A549 (cell line): Measurements from ENCODE around the gene CCDC85C. TPM values are rescaled to one million over a fixed set of nuclear protein-coding genes. Genes with fewer than 3 reads are reported as not detected.

Source experiments
- ATAC-seq, 2 experiments: fragments of 200-7000 bp in 1 of 2; fragments of >200 bp in 1 of 2; cut with Nextera tagmentation in 1 of 2; cut with Tn5 transposase in 1 of 2; 3 replicates each; pipeline versions ENCODE4 v1.8.0 to v1.9.1; 2018 to 2020; ENCODE audit warnings: mild to moderate bottlenecking in 1 of 2, moderate library complexity in 1 of 2
- CTCF ChIA-PET: fragments of 300-600 bp; sonication (Branson Sonifier 250); formaldehyde crosslinking; extraction: SDS; loops from one replicate; lab custom pipeline; 2021; ENCODE audit warnings: antibody characterized with exemption, inconsistent platforms; lab: Yijun Ruan, JAX
- POLR2A ChIA-PET: fragments of 350-600 bp; formaldehyde crosslinking; extraction: SDS; loops from one replicate; lab custom pipeline; 2021; ENCODE audit warnings: antibody characterized with exemption, inconsistent platforms; lab: Yijun Ruan, JAX
- DNase-seq, 2 experiments: peaks; one replicate each; pipeline versions ENCODE4 v3.0.0 to v3.0.0-alpha.2; 2011 to 2016; ENCODE audit warnings: low read depth in 1 of 2, low spot score in 1 of 2
- FAIRE-seq: peaks from 2 replicates; lab custom pipeline; 2011; peaks lifted over from hg19 to GRCh38; lab: Jason Lieb, UNC
- H3K27ac ChIP-seq, 2 experiments: fragments of >200 bp; sonication (Bioruptor Twin); formaldehyde crosslinking; 3 replicates each; pipeline ENCODE4 v1.5.1; 2016 to 2017
- H3K4me1 ChIP-seq: fragments of >200 bp; sonication (Bioruptor Twin); formaldehyde crosslinking; 3 replicates; pipeline ENCODE4 v1.6.1; 2016
- H3K4me2 ChIP-seq: fragments of >200 bp; sonication (Bioruptor Twin); formaldehyde crosslinking; 3 replicates; pipeline ENCODE4 v1.6.1; 2016
- H3K4me3 ChIP-seq: fragments of >200 bp; sonication (Bioruptor Twin); formaldehyde crosslinking; 3 replicates; pipeline ENCODE4 v1.5.1; 2016
- H3K9me3 ChIP-seq: fragments of >200 bp; sonication (Bioruptor Twin); formaldehyde crosslinking; 3 replicates; pipeline ENCODE4 v1.6.1; 2016
- CBX2 ChIP-seq: fragments of 200-600 bp; sonication (generic); IDR thresholded peaks from 2 replicates; pipeline ENCODE4 v1.6.1; 2016; ENCODE audit warnings: low read depth, mild to moderate bottlenecking, borderline replicate concordance
- CHD2 ChIP-seq: fragments of 150-350 bp; IDR thresholded peaks from 2 replicates; pipeline ENCODE4 v1.6.1; 2014; ENCODE audit warnings: low read length; ENCODE audit not compliant: partially characterized antibody
- E2F6 ChIP-seq: IDR thresholded peaks from 2 replicates; pipeline ENCODE4 v1.6.1; 2012; ENCODE audit warnings: low read depth, borderline replicate concordance
- EHF ChIP-seq: fragments of 250-450 bp; sonication (Bioruptor Pico); IDR thresholded peaks from 2 replicates; pipeline ENCODE4 v1.5.0; 2020; ENCODE audit warnings: mild to moderate bottlenecking
- EHMT2 ChIP-seq: fragments of 200-600 bp; sonication (generic); IDR thresholded peaks from 2 replicates; pipeline ENCODE4 v1.6.1; 2016; ENCODE audit warnings: antibody characterized with exemption, low read depth, mild to moderate bottlenecking, moderate library complexity
- ESRRA ChIP-seq: fragments of 150-350 bp; IDR thresholded peaks from 2 replicates; pipeline ENCODE4 v1.6.1; 2014; ENCODE audit warnings: mild to moderate bottlenecking, low read length, borderline replicate concordance
- FOSB ChIP-seq: fragments of 250-450 bp; sonication (Bioruptor Pico); IDR thresholded peaks from 2 replicates; pipeline ENCODE4 v1.5.0; 2020; ENCODE audit warnings: mild to moderate bottlenecking, moderate library complexity
- FOSL2 ChIP-seq, 2 experiments: fragments of 450-650 bp in 1 of 2; fragments of >200 bp in 1 of 2; sonication (Bioruptor Twin) in 1 of 2; formaldehyde crosslinking; IDR thresholded peaks; 2 replicates each; pipeline versions ENCODE4 v1.5.0 to v1.6.1; 2016 to 2020; ENCODE audit warnings: mild to moderate bottlenecking in 1 of 2, moderate library complexity in 1 of 2
- FOXS1 ChIP-seq: fragments of 250-450 bp; sonication (Bioruptor Pico); IDR thresholded peaks from 2 replicates; pipeline ENCODE4 v1.5.0; 2020; ENCODE audit warnings: mild to moderate bottlenecking, moderate library complexity
- GATA3 ChIP-seq: IDR thresholded peaks from 2 replicates; pipeline ENCODE4 v1.6.1; 2012; ENCODE audit warnings: borderline replicate concordance
- HDAC2 ChIP-seq: fragments of 200-600 bp; sonication (generic); IDR thresholded peaks from 2 replicates; pipeline ENCODE4 v1.6.1; 2016
- HES2 ChIP-seq: fragments of >200 bp; sonication (Bioruptor Twin); formaldehyde crosslinking; IDR thresholded peaks from 2 replicates; pipeline ENCODE4 v1.6.1; 2016
- HEYL ChIP-seq: fragments of 250-450 bp; sonication (Bioruptor Pico); IDR thresholded peaks from 2 replicates; pipeline ENCODE4 v1.8.0; 2021; ENCODE audit warnings: mild to moderate bottlenecking, moderate library complexity
- JUNB ChIP-seq: fragments of >200 bp; sonication (Bioruptor Twin); formaldehyde crosslinking; IDR thresholded peaks from 2 replicates; pipeline ENCODE4 v1.6.1; 2016
- KDM1A ChIP-seq: fragments of 200-600 bp; sonication (generic); IDR thresholded peaks from 2 replicates; pipeline ENCODE4 v1.6.1; 2016; ENCODE audit warnings: low read depth, mild to moderate bottlenecking
- KDM5A ChIP-seq: fragments of 200-600 bp; sonication (generic); IDR thresholded peaks from 2 replicates; pipeline ENCODE4 v1.6.1; 2016; ENCODE audit warnings: antibody characterized with exemption, mild to moderate bottlenecking
- MAFK ChIP-seq: fragments of 450-650 bp; IDR thresholded peaks from 2 replicates; pipeline ENCODE4 v1.6.1; 2014; ENCODE audit not compliant: partially characterized antibody
- MAX ChIP-seq: IDR thresholded peaks from 2 replicates; pipeline ENCODE4 v1.6.1; 2012
- MAZ ChIP-seq: fragments of 150-350 bp; IDR thresholded peaks from 2 replicates; pipeline ENCODE4 v1.6.1; 2014; ENCODE audit warnings: antibody characterized with exemption, low read depth, low read length, borderline replicate concordance
- MYC ChIP-seq: IDR thresholded peaks from 2 replicates; pipeline ENCODE4 v1.6.1; 2012; ENCODE audit warnings: mild to moderate bottlenecking, inconsistent platforms, low read length, improper control_type of control experiment, borderline replicate concordance
- NPAS2 ChIP-seq: fragments of 250-450 bp; sonication (Bioruptor Pico); IDR thresholded peaks from 2 replicates; pipeline ENCODE4 v1.8.0; 2022; ENCODE audit warnings: mild to moderate bottlenecking, moderate library complexity, borderline replicate concordance
- PBX3 ChIP-seq: IDR thresholded peaks from 2 replicates; pipeline ENCODE4 v1.6.1; 2012
- RAD21 ChIP-seq, 2 experiments: fragments of >200 bp in 1 of 2; sonication (Bioruptor Twin) in 1 of 2; formaldehyde crosslinking in 1 of 2; IDR thresholded peaks in 1 of 2; conservative IDR thresholded peaks in 1 of 2; 2 replicates in 1 of 2; 3 replicates in 1 of 2; pipeline ENCODE4 v1.6.1; 2012 to 2018; ENCODE audit warnings: inconsistent platforms in 1 of 2
- RARB ChIP-seq: fragments of 250-450 bp; sonication (Bioruptor Pico); IDR thresholded peaks from 2 replicates; pipeline ENCODE4 v1.8.0; 2021; ENCODE audit warnings: mild to moderate bottlenecking, moderate library complexity
- RFX5 ChIP-seq: fragments of 450-650 bp; IDR thresholded peaks from 2 replicates; pipeline ENCODE4 v1.7.1; 2014; ENCODE audit warnings: antibody characterized with exemption, mild to moderate bottlenecking, moderate library complexity
- RNF2 ChIP-seq: fragments of 200-600 bp; sonication (generic); IDR thresholded peaks from 2 replicates; pipeline ENCODE4 v1.6.1; 2016; ENCODE audit warnings: low read depth, mild to moderate bottlenecking, antibody characterized with exemption, moderate library complexity, borderline replicate concordance
- SREBF2 ChIP-seq: fragments of 450-650 bp; IDR thresholded peaks from 2 replicates; pipeline ENCODE4 v1.6.1; 2014; ENCODE audit warnings: mild to moderate bottlenecking, moderate library complexity
- USF2 ChIP-seq: fragments of 450-650 bp; IDR thresholded peaks from 2 replicates; pipeline ENCODE4 v1.6.1; 2014; ENCODE audit warnings: antibody characterized with exemption
- WGBS: methylation state at CpG from one replicate; pipeline ENCODE4 v1.1.6; 2017; ENCODE audit errors: missing lambda C conversion rate; 5-methylcytosine and 5-hydroxymethylcytosine counted together
- polyA plus RNA-seq, 4 experiments: library from polyadenylated mRNA; depleted of rRNA in 3 of 4; stranded (reverse); fragments of >200 nt; fragmentation: RNase III in 1 of 4; extraction: RNeasy Plus Mini Kit Qiagen cat#74134 plus additional on column Dnase treatment in 1 of 4; gene quantifications; 2 replicates in 3 of 4; 3 replicates in 1 of 4; pipeline ENCODE4 v1.2.3, GENCODE V29; 2011 to 2017

CCDC85C gene
- polyA plus RNA-seq, 2 of the 4 experiments (the other 2 are of a cell fraction): 11.4 to 31.4 TPM

GRCh38 chr14:99484106-99484505 lies 119.9 kb downstream of the CCDC85C start:
- H3K4me1 ChIP-seq: peaks cover 19% of the 10 kb centered on the region
- TF ChIP-seq HDAC2 (no peak), CBX2 (no peak)
- TF ChIP-seq, all 56 proteins: peak for 0
- Histone ChIP-seq H3K27ac (no peak overlapping the region), H3K9me3 (no peaks in the 10 kb centered on the region), H3K4me3 (no peak overlapping the region), H3K4me2 (no peak overlapping the region)
- no peak for ATAC-seq
- no peak for DNase-seq
- POLR2A ChIA-PET: no interaction called here
- no peak for FAIRE-seq
- CTCF ChIA-PET: interaction anchor here (1.2 kb wide), 1 partner anchor 11 kb away, joined by 3 read pairs; no protein-coding TSS in a partner anchor
- WGBS: 74% methylated on average over 2 of the region's 2 CpGs

GRCh38 chr14:99481745-99482099 lies 122.3 kb downstream of the CCDC85C start:
- Histone ChIP-seq H3K4me2 (peak overlapping the region; percentile 86), H3K4me3 (peak overlapping the region; percentile 73), H3K4me1 (peaks cover 24% of the 10 kb centered on the region), H3K27ac (peak overlapping the region; percentile 82 to 96), H3K9me3 (no peaks in the 10 kb centered on the region)
- DNase-seq (peak; percentile 39 to 40), ATAC-seq (peak in 1 of 2 experiments; percentile 7; a peak in 3 of 6 replicates), FAIRE-seq (no peak)
- CTCF ChIA-PET: interaction anchor here (1.4 to 1.5 kb wide), 2 partner anchors 12 kb away, joined by 3 to 5 read pairs; no protein-coding TSS in a partner anchor
- no peak for TF ChIP-seq PBX3
- no peak for TF ChIP-seq NPAS2 (CRISPR knock-in tag)
- no peak for TF ChIP-seq MYC
- TF ChIP-seq FOSL2 (IDR thresholded peaks at IDR 0.05): no peak
- no peak for TF ChIP-seq FOSL2 (CRISPR knock-in tag; IDR thresholded peaks at IDR 0.05)
- TF ChIP-seq RFX5: no peak
- WGBS: 1% methylated on average over 17 of the region's 17 CpGs
- POLR2A ChIA-PET: interaction anchor here (1.0 to 1.5 kb wide), 4 partner anchors 9 to 22 kb away, joined by 5 to 34 read pairs (median 8); no protein-coding TSS in a partner anchor

GRCh38 chr14:99480917-99481744 lies 122.9 kb downstream of the CCDC85C start, which contains the start of gene CCNK:
Gene CCNK, plus strand, starts transcription at chr14:99481409. Its CDS starts 11,269 bp downstream, at chr14:99492678.
- under 1% methylated on average over 22 of the region's 82 CpGs for WGBS
- ChIA-PET POLR2A (interaction anchor here (0.5 to 1.5 kb wide), 21 partner anchors 9 to 424 kb away, joined by 3 to 34 read pairs (median 4); partner anchors contain the start of genes CCDC85C and CYP46A1), CTCF (interaction anchor here (1.2 to 1.5 kb wide), 3 partner anchors 13 to 127 kb away, joined by 3 to 5 read pairs (median 3); no protein-coding TSS in a partner anchor)
- DNase-seq (peak; percentile 99 to 100), FAIRE-seq (no peak), ATAC-seq (peak; percentile 89 to 95)
- Histone ChIP-seq H3K4me2 (peak within 1 kb of the TSS; percentile 86), H3K9me3 (no peaks in the 10 kb centered on the region), H3K4me1 (peaks cover 28% of the 10 kb centered on the region), H3K4me3 (peak within 1 kb of the TSS; percentile 94), H3K27ac (peak within 1 kb of the TSS; percentile 88 to 96)
- no peak; the same call in 1 of the 2 replicates for TF ChIP-seq MAZ
- peak; percentile 58 for TF ChIP-seq MAX
- peak; percentile 77; the same call in 1 of the 2 replicates for TF ChIP-seq PBX3
- TF ChIP-seq JUNB: no peak
- no peak for TF ChIP-seq RARB (CRISPR knock-in tag)
- TF ChIP-seq FOSB: no peak
- no peak for TF ChIP-seq EHMT2
- no peak for TF ChIP-seq HES2
- no peak for TF ChIP-seq CHD2
- no peak for TF ChIP-seq RNF2
- no peak for TF ChIP-seq E2F6
- peak; percentile 96 for TF ChIP-seq KDM5A
- TF ChIP-seq MAFK: no peak
- no peak for TF ChIP-seq RAD21 (conservative IDR thresholded peaks at IDR 0.05 in 1 of 2, IDR thresholded peaks at IDR 0.05 in 1 of 2)
- no peak for TF ChIP-seq HEYL (CRISPR knock-in tag)
- no peak for TF ChIP-seq KDM1A
- no peak for TF ChIP-seq FOXS1 (CRISPR knock-in tag)
- TF ChIP-seq ESRRA: no peak
- no peak for TF ChIP-seq EHF (CRISPR knock-in tag)
- peak; percentile 54; the same call in 1 of the 2 replicates for TF ChIP-seq HDAC2
- no peak for TF ChIP-seq GATA3
- TF ChIP-seq SREBF2: no peak
- TF ChIP-seq USF2: no peak
